HG02884 (cell line): ENCODE data around the gene ICE1.
"Not testable (repeated sequence)": the region's sequence is repeated elsewhere in the genome, so short reads cannot be mapped to it uniquely, and the experiment has no call there.

ENCODE experiments used
- ATAC-seq: cut with Tn5 transposase; IDR thresholded peaks from one replicate; pipeline ENCODE4 v1.9.1; 2021; ENCODE audit warnings: mild to moderate bottlenecking, moderate library complexity; ENCODE audit not compliant: unreplicated experiment

Gene ICE1

GRCh38 chr5:5403741-5404140 lies 18.7 kb upstream of the ICE1 start:
- no peak for ATAC-seq

GRCh38 chr5:5404381-5404780 lies 18.1 kb upstream of the ICE1 start:
- ATAC-seq: no peak

- ATAC-seq: no peak
These were observed 17.0 kb upstream of the ICE1 start for GRCh38 chr5:5405441-5405840.

GRCh38 chr5:5407924-5408323 lies 14.6 kb upstream of the ICE1 start:
- ATAC-seq: no peak

GRCh38 chr5:5409151-5409810 lies 13.2 kb upstream of the ICE1 start:
- ATAC-seq: no peak

- ATAC-seq: not testable (repeated sequence)
These were observed 8.6 kb upstream of the ICE1 start for GRCh38 chr5:5413856-5414255.

- no peak for ATAC-seq
These were observed 7.5 kb upstream of the ICE1 start for GRCh38 chr5:5414999-5415398.

GRCh38 chr5:5416733-5417132 lies 5.7 kb upstream of the ICE1 start:
- no peak for ATAC-seq

- no peak for ATAC-seq
These were observed 4.5 kb upstream of the ICE1 start for GRCh38 chr5:5418006-5418405.

GRCh38 chr5:5418764-5419163 lies 3.7 kb upstream of the ICE1 start:
- ATAC-seq: no peak

GRCh38 chr5:5419291-5420210 lies 2.9 kb upstream of the ICE1 start:
- no peak for ATAC-seq

GRCh38 chr5:5420251-5420650 lies 2.2 kb upstream of the ICE1 start:
- no peak for ATAC-seq

- peak; percentile 16 for ATAC-seq
These were observed 1.1 kb upstream of the ICE1 start for GRCh38 chr5:5421149-5421960.

- peak; percentile 6 for ATAC-seq
These were observed 490 bp downstream of the ICE1 start for GRCh38 chr5:5422819-5423515.

GRCh38 chr5:5423586-5423985 lies 1.1 kb downstream of the ICE1 start:
- no peak for ATAC-seq

GRCh38 chr5:5424736-5425135 lies 2.3 kb downstream of the ICE1 start:
- no peak for ATAC-seq

- no peak for ATAC-seq
These were observed 7.7 kb downstream of the ICE1 start for GRCh38 chr5:5430136-5430535.

GRCh38 chr5:5432020-5432707 lies 9.7 kb downstream of the ICE1 start:
- no peak for ATAC-seq

GRCh38 chr5:5436203-5436760 lies 13.8 kb downstream of the ICE1 start:
- ATAC-seq: no peak
